HG03575 (cell line): ENCODE measurements around the gene HAVCR1.
"Not testable (repeated sequence)": the region's sequence is repeated elsewhere in the genome, so short reads cannot be mapped to it uniquely, and the experiment has no call there.

ENCODE experiments used
- ATAC-seq: cut with Tn5 transposase; IDR thresholded peaks from one replicate; pipeline ENCODE4 v1.9.1; 2021; ENCODE audit not compliant: unreplicated experiment, insufficient number of reproducible peaks, low FRiP score; ENCODE audit errors: extremely low read depth

HAVCR1 gene

GRCh38 chr5:157020511-157021222, 38.2 kb downstream of the HAVCR1 start:
- ATAC-seq = no peak

GRCh38 chr5:157020002-157020401, 38.9 kb downstream of the HAVCR1 start:
- ATAC-seq = no peak

GRCh38 chr5:157014143-157014542, 44.8 kb downstream of the HAVCR1 start:
- not testable (repeated sequence) for ATAC-seq

- ATAC-seq = no peak
Observed at GRCh38 chr5:157006262-157006661, 52.7 kb downstream of the HAVCR1 start.

GRCh38 chr5:157004893-157005551, 53.9 kb downstream of the HAVCR1 start:
- ATAC-seq = no peak

- ATAC-seq = no peak
Observed at GRCh38 chr5:156991714-156992113, 67.2 kb downstream of the HAVCR1 start.

- no peak for ATAC-seq
Observed at GRCh38 chr5:156984064-156984463, 74.9 kb downstream of the HAVCR1 start.

- ATAC-seq = no peak
Observed at GRCh38 chr5:156981481-156981880, 77.4 kb downstream of the HAVCR1 start.
